GM21360 (cell line): ENCODE results near the gene PRSS53.
A peak's percentile ranks its signal among the peaks of the same experiment; 100 is the strongest.

Source experiments
- ATAC-seq: cut with Tn5 transposase; IDR thresholded peaks from one replicate; pipeline ENCODE4 v1.9.1; 2021; ENCODE audit warnings: mild to moderate bottlenecking, moderate library complexity; ENCODE audit not compliant: unreplicated experiment

The PRSS53 gene

DNA sequence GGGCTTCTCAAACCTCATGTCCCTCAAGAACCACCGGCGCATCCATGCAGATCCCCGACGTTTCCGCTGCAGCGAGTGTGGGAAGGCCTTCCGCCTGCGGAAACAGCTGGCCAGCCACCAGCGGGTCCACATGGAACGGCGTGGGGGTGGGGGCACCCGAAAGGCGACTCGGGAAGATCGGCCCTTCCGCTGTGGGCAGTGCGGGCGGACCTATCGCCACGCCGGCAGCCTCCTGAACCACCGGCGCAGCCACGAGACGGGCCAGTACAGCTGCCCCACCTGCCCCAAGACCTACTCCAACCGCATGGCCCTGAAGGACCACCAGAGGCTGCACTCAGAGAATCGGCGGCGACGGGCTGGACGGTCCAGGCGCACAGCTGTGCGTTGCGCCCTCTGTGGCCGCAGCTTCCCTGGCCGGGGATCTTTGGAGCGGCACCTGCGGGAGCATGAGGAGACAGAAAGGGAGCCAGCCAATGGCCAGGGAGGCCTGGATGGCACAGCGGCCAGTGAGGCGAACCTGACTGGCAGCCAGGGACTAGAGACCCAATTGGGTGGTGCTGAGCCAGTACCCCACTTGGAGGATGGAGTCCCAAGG lies 8.6 kb downstream of the PRSS53 start:
- ATAC-seq: no peak

DNA sequence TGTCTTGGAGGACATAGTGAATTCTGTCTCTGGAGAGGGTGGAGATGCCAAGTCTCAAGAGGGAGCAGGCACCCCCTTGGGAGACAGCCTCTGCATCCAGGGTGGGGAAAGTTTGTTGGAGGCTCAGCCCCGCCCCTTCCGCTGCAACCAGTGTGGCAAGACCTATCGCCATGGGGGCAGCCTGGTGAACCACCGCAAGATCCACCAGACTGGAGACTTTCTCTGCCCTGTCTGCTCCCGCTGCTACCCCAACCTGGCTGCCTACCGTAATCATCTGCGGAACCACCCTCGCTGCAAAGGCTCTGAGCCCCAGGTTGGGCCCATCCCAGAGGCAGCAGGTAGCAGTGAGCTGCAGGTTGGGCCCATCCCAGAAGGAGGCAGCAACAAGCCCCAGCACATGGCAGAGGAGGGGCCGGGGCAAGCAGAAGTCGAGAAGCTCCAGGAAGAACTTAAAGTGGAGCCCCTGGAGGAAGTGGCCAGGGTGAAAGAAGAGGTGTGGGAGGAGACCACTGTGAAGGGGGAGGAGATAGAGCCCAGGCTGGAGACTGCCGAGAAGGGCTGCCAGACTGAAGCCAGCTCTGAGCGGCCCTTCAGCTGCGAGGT lies 9.3 kb downstream of the PRSS53 start:
- ATAC-seq: no peak

DNA sequence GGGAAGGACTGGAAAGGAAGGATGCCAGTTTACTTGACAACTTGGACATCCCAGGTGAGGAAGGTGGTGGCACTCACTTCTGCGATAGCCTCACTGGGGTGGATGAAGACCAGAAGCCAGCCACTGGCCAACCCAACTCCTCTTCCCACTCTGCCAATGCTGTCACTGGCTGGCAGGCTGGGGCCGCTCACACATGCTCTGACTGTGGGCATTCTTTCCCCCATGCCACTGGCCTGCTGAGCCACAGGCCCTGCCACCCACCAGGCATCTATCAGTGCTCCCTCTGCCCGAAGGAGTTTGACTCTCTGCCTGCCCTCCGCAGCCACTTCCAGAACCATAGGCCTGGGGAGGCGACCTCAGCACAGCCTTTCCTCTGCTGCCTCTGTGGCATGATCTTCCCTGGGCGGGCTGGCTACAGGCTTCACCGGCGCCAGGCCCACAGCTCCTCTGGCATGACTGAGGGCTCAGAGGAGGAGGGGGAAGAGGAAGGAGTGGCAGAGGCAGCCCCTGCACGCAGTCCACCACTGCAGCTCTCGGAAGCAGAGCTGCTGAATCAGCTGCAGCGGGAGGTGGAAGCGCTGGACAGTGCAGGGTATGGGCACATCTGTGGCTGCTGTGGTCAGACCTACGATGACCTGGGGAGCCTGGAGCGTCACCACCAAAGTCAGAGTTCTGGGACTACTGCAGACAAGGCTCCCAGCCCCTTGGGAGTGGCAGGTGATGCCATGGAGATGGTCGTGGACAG lies 10.0 kb downstream of the PRSS53 start:
- ATAC-seq: no peak

DNA sequence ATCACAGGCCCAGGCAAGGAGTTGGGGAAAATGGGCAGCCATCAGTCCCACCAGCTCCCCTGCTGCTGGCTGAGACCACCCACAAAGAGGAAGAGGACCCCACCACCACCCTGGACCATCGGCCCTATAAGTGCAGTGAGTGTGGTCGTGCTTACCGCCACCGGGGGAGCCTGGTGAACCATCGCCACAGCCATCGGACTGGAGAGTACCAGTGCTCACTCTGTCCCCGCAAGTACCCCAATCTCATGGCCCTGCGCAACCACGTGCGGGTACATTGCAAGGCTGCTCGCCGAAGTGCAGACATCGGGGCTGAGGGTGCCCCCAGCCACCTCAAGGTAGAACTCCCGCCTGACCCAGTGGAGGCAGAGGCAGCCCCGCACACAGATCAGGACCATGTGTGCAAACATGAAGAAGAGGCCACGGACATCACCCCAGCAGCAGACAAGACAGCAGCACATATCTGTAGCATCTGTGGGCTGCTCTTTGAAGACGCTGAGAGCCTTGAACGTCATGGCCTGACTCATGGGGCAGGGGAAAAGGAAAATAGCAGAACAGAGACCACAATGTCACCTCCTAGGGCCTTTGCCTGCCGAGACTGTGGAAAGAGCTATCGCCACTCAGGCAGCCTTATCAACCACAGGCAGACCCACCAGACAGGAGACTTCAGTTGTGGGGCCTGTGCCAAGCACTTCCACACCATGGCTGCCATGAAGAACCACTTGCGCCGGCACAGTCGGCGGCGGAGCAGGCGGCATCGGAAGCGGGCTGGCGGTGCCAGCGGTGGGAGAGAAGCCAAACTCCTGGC lies 10.9 kb downstream of the PRSS53 start:
- ATAC-seq: no peak

DNA sequence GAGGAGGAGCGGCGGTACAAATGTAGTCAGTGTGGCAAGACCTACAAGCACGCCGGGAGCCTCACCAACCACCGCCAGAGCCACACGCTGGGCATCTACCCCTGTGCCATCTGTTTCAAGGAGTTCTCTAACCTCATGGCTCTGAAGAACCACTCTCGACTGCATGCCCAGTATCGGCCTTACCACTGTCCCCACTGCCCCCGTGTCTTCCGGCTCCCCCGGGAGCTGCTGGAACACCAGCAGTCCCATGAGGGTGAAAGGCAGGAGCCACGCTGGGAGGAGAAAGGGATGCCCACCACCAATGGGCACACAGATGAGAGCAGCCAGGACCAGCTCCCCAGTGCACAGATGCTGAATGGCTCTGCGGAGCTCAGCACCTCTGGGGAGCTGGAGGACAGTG lies 11.7 kb downstream of the PRSS53 start:
- ATAC-seq: no peak

DNA sequence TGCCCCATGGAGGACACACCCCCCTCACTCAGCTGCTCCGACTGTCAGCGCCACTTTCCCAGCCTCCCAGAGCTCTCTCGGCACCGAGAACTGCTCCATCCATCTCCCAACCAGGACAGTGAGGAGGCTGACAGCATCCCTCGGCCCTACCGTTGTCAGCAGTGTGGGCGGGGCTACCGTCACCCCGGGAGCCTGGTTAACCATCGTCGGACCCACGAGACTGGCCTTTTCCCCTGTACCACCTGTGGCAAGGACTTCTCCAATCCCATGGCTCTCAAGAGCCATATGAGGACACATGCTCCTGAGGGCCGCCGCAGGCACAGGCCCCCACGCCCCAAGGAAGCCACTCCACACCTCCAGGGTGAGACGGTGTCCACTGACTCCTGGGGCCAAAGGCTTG lies 12.4 kb downstream of the PRSS53 start:
- ATAC-seq: no peak

DNA sequence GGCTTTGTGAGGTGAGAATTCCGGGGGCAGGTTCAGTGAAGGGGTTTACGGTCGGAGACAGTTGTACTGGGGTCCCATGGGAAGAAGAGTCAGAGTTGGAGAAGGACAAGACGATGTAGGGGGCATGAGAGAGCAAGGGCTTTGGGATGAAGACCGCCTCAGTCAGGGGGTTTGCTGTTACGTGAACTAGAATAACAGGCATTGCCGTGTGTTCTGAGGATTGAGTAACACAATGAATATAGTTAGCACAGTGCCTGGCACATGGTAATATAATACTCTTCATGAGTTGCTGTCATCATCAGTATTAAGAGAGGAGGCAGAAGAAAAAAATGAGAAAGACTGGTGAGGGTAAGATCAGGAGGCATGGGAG lies 13.9 kb downstream of the PRSS53 start:
- ATAC-seq: no peak

DNA sequence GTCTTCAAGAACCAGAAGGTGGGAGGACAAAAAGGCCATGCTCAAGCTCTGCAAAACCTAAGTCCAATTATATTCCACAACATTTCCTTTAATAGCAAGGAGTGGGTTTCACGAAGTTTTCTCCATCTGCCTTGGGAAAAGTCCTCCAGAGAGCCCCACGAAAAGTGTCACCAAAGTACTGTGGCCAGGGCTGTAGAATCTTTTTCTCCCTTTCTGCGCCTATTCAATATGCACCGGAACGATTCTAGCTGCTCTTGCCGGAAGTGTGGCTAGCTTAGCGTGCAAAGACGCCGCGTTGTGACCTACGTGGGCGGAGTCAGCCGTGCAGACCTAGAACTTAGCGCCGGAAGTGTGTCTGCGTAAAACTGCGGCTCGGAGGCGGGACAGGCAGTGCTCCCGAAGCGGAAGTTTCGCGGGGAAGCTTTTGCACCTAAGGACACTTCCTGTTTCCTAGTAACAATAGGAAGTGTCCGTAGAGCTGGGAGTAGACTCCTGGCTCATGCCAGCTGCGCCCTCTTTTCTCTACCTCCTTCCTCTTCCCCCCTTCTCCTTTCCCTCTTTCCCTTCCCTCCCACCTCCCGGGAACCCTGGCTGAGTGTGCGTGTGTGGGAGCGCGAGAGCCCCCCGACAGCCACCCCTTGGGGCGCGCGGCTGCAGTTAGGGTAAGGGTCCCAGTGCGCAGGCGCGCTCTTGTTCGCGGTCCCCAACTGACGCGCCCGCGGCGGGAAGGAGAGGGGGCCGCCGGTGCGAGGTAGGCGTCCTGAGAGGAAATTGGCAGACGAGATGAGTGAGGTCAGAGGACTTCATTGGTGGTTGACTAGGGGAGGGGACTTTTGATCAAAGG lies 14.6 kb downstream of the PRSS53 start, which contains the start of the genes ZNF646 and ZNF668:
Gene ZNF646, plus strand, starts transcription at position 453 of the 844 bp plus-strand sequence. CDS start 1,903 bp downstream, outside the sequence.
Gene ZNF668, minus strand, starts transcription at position 271 of the 844 bp plus-strand sequence. CDS start 9,781 bp downstream, outside the sequence.
- peak; percentile 62 for ATAC-seq

DNA sequence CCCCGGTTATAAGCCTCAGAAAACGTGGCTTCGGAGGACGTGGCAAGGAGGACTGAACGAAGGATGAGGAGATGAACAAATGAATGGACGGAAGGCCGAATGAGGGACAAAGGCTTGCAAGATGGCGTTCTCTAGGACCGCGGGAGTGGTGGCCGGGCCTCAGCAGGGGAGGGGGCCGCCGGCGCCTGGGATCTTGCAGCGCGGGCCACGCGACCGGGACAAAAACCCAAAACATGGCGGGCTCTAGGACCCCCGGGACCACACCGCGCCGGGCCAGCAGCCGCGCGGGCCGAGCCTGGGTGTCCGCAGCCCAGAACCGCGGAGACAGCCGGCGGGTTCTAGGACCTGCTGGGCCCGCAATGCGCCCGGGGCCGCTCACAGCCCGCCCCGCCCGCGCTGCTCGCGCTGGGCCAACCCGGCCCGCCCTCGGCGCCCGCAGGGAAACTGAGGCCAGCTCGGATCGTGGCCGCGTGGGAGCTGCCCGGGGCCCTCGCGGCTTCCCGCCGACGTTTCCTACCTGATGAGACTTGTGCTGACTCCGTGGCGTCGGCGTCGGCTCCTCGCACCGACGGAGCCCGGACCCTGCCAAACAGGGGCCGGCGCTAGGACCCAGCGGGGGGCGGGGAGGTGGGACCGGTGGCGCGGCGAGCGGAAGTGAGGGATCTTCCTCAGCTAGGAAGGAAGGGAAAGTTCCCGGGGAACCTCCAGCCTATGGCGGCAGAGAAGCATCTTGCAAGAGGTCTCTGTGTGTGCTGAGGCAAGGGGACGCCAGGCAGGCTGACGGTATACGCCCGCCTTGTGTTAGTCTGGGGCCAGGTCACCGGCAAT lies 15.4 kb downstream of the PRSS53 start:
- peak; percentile 37 for ATAC-seq

DNA sequence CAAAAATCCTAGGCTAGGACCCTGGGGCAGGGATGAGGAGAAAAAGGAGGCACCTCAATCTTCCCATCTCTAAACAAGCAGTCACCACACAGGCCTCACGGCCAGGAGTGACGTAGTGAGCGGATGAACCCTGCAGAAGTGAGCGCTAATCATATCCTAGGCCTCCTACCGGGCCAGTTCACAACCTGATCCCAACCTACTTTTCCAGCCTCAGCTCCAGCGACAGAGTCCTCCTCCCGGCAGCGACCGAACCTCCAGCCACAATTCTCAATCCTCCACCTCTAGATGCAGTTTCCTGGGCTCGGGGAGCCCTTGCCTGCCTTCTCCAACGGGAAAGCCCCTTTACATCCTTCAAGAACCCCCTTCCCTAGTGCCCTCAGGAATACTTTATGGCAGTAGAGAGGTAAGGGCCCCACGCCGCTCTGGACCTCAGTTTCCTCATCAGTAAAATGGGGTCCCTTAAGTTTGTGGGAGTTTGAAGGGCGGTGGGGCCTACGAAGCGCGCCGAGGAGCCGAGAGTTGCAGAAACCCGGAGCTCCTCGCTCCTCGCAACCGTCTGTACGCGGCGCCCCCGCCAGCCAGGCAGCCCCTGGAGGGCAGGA lies 16.1 kb downstream of the PRSS53 start:
- ATAC-seq: no peak

DNA sequence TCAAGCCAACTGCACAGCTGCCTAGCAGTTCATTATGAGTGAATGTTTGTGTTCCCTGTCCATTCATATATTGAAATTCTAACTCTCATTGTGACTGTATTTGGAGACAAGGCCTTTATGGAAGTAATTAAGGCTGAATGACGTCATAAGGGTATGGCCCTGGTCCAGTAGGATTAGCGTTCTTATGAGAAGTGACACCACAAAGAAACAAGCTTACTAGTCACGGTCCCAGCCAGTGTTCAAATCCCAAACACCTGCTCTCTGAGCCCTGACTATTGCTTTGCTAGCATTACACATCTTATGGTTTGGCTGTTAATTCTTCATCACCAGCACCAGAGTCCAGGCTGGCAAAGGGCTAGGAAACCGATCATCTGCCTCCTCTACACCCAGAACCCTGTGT lies 16.9 kb downstream of the PRSS53 start:
- no peak for ATAC-seq

DNA sequence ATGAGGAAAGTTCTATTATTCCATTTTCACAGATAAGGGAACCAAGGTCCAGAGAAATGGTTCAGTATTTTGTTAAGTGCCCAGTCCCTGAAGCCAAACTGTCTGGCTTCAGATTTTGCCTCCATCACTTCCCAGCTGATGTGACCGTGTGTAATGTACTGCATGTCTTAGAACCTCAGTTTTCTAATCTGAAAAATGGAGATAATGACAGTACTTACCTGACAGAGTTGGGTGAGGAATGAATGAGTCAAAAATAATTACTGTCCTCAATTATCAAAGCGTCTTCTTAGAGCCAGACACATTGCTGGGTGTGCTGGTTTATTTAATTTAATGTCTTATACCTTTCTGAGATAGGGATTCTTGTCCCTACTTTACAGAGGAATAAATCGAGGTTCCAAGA lies 21.4 kb downstream of the PRSS53 start:
- no peak for ATAC-seq

DNA sequence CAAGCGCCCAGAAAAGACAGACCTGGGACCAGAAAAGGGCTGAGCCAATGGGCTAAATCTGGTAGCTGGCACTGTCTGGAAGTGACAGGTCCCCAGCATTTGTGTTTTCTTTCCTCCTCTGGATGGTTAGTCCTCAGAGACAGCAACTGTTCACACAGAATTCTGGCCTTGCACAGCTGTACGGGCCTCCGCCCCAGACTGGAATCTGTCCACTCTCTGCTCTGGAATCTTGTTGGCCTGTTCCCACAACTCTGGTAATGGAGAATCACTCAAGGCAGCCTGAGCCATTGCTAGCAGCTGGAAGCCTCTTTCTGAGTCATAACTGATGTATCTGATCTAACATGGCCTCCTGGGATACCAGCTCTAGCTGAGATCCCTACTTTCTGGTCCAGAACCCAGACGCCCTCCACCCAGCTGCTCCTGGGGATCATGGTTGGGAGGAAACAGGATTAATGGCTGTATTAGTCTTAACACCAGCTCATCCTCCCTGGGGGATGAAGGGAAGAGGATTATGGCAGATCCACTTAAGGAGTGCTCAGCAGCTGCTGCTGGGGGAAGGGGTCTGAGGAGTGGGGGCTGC lies 23.8 kb downstream of the PRSS53 start:
- ATAC-seq: no peak

DNA sequence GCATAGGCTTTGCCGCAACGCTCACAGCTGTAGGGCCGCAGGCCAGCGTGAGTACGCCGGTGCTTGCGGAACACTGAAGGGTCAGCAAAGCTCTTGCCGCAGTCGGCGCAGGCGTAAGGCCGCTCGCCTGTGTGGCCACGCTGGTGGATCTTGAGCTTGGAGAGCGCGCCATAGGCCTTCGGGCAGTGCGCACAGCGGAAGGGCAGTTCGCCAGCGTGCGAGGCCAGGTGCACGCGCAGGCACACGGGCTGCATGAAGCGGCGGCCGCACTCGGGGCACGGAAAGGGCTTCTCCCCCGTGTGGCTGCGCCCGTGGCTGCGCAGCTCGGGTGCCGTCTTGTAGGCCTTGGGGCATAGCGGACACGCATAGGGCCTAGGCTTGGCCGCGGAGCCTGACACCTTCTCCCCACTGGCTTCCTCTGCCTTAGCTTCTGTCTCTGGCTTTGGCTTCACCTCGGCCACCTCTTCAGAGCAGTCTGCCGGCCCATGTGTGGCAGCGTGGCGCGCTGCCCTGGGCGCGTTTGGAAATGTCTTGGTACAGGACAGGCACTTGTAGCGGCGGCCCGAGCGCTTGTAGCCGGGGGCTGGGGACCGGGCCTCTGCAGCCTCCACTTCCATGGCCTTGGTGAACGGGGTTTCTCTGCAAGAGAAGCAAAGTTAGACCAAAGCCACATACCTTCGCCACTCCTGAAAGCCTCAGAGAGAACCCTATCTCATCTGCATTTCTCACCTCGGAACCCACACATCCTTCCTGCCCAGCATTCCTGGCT lies 24.7 kb downstream of the PRSS53 start:
- no peak for ATAC-seq

DNA sequence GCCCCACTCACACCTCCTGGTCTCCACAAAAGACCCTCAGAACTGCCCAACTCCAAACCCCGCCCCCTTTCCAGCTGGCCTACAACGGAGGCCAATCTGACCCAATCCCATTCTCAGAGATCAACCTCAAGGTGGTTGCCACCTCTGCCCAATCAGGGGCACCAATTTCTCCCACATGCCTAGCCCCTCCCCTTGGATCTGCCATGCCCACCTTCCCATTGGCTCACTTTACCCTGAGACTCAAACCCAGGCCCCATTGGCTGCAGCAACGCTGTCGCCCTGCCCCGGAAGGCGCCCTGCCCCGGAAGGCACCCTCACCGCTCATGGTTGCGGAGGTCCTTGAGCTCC lies 25.3 kb downstream of the PRSS53 start:
- ATAC-seq: no peak

DNA sequence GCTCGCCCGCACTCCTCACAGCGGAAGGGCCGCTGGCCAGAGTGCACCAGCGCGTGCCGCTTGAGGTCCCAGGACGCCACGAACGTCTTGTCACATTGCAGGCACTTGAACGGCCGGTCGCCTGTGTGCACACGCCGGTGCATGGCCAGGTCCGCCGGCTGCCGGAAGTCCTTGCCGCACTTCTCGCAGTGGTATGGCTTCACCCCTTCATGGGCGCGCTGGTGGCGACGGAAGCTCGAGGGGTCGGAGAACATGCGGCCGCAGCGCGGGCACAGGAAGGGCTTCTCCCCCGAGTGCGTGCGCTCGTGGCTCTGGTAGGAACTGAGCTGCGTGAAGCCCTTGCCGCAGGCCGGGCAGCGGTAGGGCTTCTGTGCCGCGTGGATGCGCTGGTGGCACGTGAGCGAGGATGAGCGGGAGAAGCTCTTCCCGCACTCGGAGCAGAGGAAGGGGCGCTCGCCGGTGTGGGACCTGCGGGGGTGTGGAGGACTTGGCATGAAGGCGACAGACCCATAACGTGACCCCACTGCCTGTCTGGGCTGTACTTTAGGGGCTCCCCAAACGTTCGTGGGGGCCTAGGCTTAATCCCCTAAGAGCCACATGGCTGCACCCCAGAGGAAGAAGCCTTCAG lies 26.8 kb downstream of the PRSS53 start:
- no peak for ATAC-seq

DNA sequence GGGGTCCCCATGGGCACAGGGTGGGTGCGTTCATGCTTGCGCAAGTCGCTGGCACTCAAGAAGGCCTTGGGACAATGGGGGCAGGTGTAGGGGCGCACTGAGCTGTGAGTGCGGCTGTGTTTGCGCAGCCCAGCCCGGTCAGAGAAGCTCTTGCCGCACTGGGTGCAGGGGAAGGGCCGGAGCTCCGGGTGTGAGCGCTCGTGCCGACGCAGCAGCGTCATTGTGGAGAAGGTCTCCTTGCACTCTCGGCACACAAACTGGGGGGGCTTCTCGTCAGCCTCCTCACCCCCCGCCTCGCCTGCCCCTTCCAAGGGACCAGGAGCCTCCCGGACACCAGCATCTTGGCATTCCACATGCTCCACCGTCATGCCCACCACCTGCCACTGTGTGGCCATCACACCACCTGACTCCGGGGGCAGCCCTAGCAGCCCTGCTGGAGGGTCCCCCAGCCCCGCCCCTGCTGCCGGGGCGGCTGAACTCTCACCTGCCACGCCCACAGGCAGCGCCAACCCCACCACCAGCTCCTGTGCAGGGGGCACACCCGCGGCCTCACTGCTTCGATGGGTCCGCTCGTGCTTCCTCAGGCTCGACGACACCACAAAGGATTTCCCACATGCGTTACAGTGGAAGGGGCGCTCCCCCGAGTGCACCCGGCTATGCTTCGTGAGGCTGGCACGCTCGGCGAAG lies 27.5 kb downstream of the PRSS53 start:
- ATAC-seq: no peak
